IMR-90 (cell line): ENCODE results near the gene PPP1R14B. TPM values are rescaled to one million over a fixed set of nuclear protein-coding genes. Genes with fewer than 3 reads are reported as not detected.

Experiments
- ATAC-seq: fragments of 200-7000 bp; cut with Tn5 transposase; 2 replicates; pipeline ENCODE4 v1.9.1; 2020; ENCODE audit warnings: low read depth, mild to moderate bottlenecking, moderate library complexity
- BruUV-seq: library from RNA; stranded (reverse); fragments of 400-500 nt; replicated peaks from 2 replicates; lab custom pipeline; 2021; lab: Mats Ljungman, UMichigan
- CTCF ChIA-PET: fragments of 300-600 bp; formaldehyde crosslinking; extraction: SDS; loops from one replicate; lab custom pipeline; 2021; ENCODE audit warnings: antibody characterized with exemption; lab: Yijun Ruan, JAX
- POLR2A ChIA-PET: fragments of 300-600 bp; sonication (Branson Sonifier 250); formaldehyde crosslinking; loops from one replicate; lab custom pipeline; 2022; ENCODE audit warnings: antibody characterized with exemption; ENCODE audit not compliant: unreplicated experiment; lab: Charles Lee
- DNase-seq: peaks from one replicate; pipeline ENCODE4 v3.0.0; 2013
- H2AFZ ChIP-seq: replicated peaks from 2 replicates; pipeline ENCODE3; 2013; ENCODE audit warnings: low read length, mild to moderate bottlenecking; ENCODE audit not compliant: poor library complexity
- H2AK5ac ChIP-seq: 2 replicates; pipeline ENCODE4 v1.6.1; 2013; ENCODE audit warnings: low read depth, low read length, inconsistent platforms
- H2AK9ac ChIP-seq: replicated peaks from 2 replicates; pipeline ENCODE3; 2013; ENCODE audit warnings: mild to moderate bottlenecking, low read depth, low read length, moderate library complexity; ENCODE audit not compliant: poor library complexity
- H2BK120ac ChIP-seq: 2 replicates; pipeline ENCODE4 v1.6.1; 2013; ENCODE audit warnings: low read depth, low read length, inconsistent platforms
- H2BK15ac ChIP-seq: 3 replicates; pipeline ENCODE4 v1.6.1; 2013; ENCODE audit warnings: low read depth, low read length, inconsistent platforms
- H2BK20ac ChIP-seq: 2 replicates; pipeline ENCODE4 v1.6.1; 2013; ENCODE audit warnings: low read depth, mild to moderate bottlenecking, inconsistent platforms, low read length, moderate library complexity
- H2BK5ac ChIP-seq: 2 replicates; pipeline ENCODE4 v1.6.1; 2013; ENCODE audit warnings: mild to moderate bottlenecking, low read depth, low read length, inconsistent platforms; ENCODE audit not compliant: poor library complexity, severe bottlenecking
- H3K14ac ChIP-seq: replicated peaks from 2 replicates; pipeline ENCODE4 v1.6.1; 2013; ENCODE audit warnings: low read depth, low read length, inconsistent platforms
- H3K18ac ChIP-seq: 2 replicates; pipeline ENCODE4 v1.6.1; 2013; ENCODE audit warnings: low read depth, low read length, control low read depth
- H3K23ac ChIP-seq: 2 replicates; pipeline ENCODE4 v1.6.1; 2013; ENCODE audit warnings: low read depth, low read length, inconsistent platforms
- H3K27ac ChIP-seq: 2 replicates; pipeline ENCODE4 v1.5.1; 2013; ENCODE audit warnings: mild to moderate bottlenecking, control low read depth, low read length; ENCODE audit not compliant: insufficient read depth
- H3K27me3 ChIP-seq: 2 replicates; pipeline ENCODE4 v1.6.1; 2013; ENCODE audit warnings: low read length; ENCODE audit not compliant: control insufficient read depth, insufficient read depth
- H3K36me3 ChIP-seq: 2 replicates; pipeline ENCODE4 v1.6.1; 2013; ENCODE audit warnings: low read length, mixed read lengths; ENCODE audit not compliant: control insufficient read depth, insufficient read depth
- H3K4ac ChIP-seq: 2 replicates; pipeline ENCODE4 v1.6.1; 2013; ENCODE audit warnings: low read depth, low read length, inconsistent platforms
- H3K4me1 ChIP-seq: 2 replicates; pipeline ENCODE4 v1.6.1; 2013; ENCODE audit warnings: low read length, mixed read lengths; ENCODE audit not compliant: control insufficient read depth, insufficient read depth
- H3K4me2 ChIP-seq: 2 replicates; pipeline ENCODE4 v1.6.1; 2013; ENCODE audit warnings: low read depth, mild to moderate bottlenecking, control low read depth, low read length, moderate library complexity
- H3K4me3 ChIP-seq: 2 replicates; pipeline ENCODE4 v1.5.1; 2013; ENCODE audit warnings: low read depth, mild to moderate bottlenecking, control low read depth, low read length, moderate library complexity; ENCODE audit not compliant: insufficient read depth
- H3K56ac ChIP-seq: 2 replicates; pipeline ENCODE4 v1.6.1; 2013; ENCODE audit warnings: low read length, inconsistent platforms; ENCODE audit not compliant: insufficient read depth; ENCODE audit errors: extremely low read depth
- H3K79me1 ChIP-seq, 2 experiments: 2 replicates each; pipeline ENCODE4 v1.6.1; 2013; ENCODE audit warnings: low read length in 2 of 2, inconsistent platforms in 1 of 2, low read depth in 1 of 2
- H3K9ac ChIP-seq: 2 replicates; pipeline ENCODE4 v1.6.1; 2013; ENCODE audit warnings: low read depth, low read length, control low read depth
- H3K9me1 ChIP-seq: 2 replicates; pipeline ENCODE4 v1.6.1; 2013; ENCODE audit warnings: low read length, inconsistent platforms; ENCODE audit not compliant: insufficient read depth
- H3K9me3 ChIP-seq: 2 replicates; pipeline ENCODE4 v1.6.1; 2013; ENCODE audit warnings: low read length; ENCODE audit not compliant: control insufficient read depth, insufficient read depth
- H4K20me1 ChIP-seq: 2 replicates; pipeline ENCODE4 v1.6.1; 2013; ENCODE audit warnings: low read length, inconsistent platforms; ENCODE audit not compliant: insufficient read depth
- H4K5ac ChIP-seq: 2 replicates; pipeline ENCODE4 v1.6.1; 2013; ENCODE audit warnings: mild to moderate bottlenecking, low read depth, low read length, control low read depth
- H4K8ac ChIP-seq, 2 experiments: 2 replicates each; pipeline ENCODE4 v1.6.1; 2013; ENCODE audit warnings: low read depth in 2 of 2, low read length in 2 of 2, control low read depth in 1 of 2, inconsistent platforms in 1 of 2
- H4K91ac ChIP-seq: 2 replicates; pipeline ENCODE4 v1.6.1; 2013; ENCODE audit warnings: low read depth, low read length, inconsistent platforms; ENCODE audit not compliant: insufficient read depth
- CEBPB ChIP-seq: IDR thresholded peaks from 2 replicates; pipeline ENCODE4 v1.6.1; 2012; ENCODE audit warnings: low read depth, low read length, improper control_type of control experiment
- FOS ChIP-seq: fragments of 150-350 bp; IDR thresholded peaks from 2 replicates; pipeline ENCODE4 v1.6.1; 2016; ENCODE audit warnings: low read depth, low read length
- MAFK ChIP-seq: IDR thresholded peaks from 2 replicates; pipeline ENCODE4 v1.6.1; 2012; ENCODE audit warnings: low read depth, low read length, improper control_type of control experiment
- MAZ ChIP-seq: IDR thresholded peaks from 2 replicates; pipeline ENCODE4 v1.6.1; 2012; ENCODE audit warnings: low read depth, mild to moderate bottlenecking, low read length, improper control_type of control experiment, moderate library complexity, borderline replicate concordance
- MXI1 ChIP-seq: IDR thresholded peaks from 2 replicates; pipeline ENCODE4 v1.6.1; 2012; ENCODE audit warnings: low read depth, mild to moderate bottlenecking, low read length, moderate library complexity, borderline replicate concordance
- NFE2L2 ChIP-seq: fragments of 150-350 bp; IDR thresholded peaks from 2 replicates; pipeline ENCODE4 v1.6.1; 2016; ENCODE audit warnings: low read depth, mild to moderate bottlenecking, low read length
- RFX5 ChIP-seq: IDR thresholded peaks from 2 replicates; pipeline ENCODE4 v1.8.0; 2012; ENCODE audit warnings: low read depth, mild to moderate bottlenecking, low read length, moderate library complexity
- SMC3 ChIP-seq: fragments of 150-350 bp; IDR thresholded peaks from 2 replicates; pipeline ENCODE4 v1.6.1; 2016; ENCODE audit warnings: low read depth, mild to moderate bottlenecking, antibody characterized with exemption, low read length, moderate library complexity
- WGBS, 2 experiments: methylation state at CpG; one replicate each; pipeline versions ENCODE4 v1.1.5 to v1.1.7; 2013; ENCODE audit warnings: missing lambda C conversion rate in 2 of 2; ENCODE audit not compliant: insufficient read length in 1 of 2; ENCODE audit errors: extremely low coverage in 2 of 2; 5-methylcytosine and 5-hydroxymethylcytosine counted together
- dilution Hi-C: fragments of 300-500 bp; cut with HindIII; formaldehyde crosslinking; loops from one replicate; pipeline ENCODE4 v1.14.3; 2018; ENCODE audit warnings: low sequenced_read_pairs; ENCODE audit not compliant: unreplicated experiment
- in situ Hi-C: fragments of 300-500 bp; cut with MboI; formaldehyde crosslinking; loops from 3 replicates; pipeline ENCODE4 v1.14.3; 2019; ENCODE audit warnings: low sequenced_read_pairs, inconsistent platforms, mixed read lengths
- intact Hi-C: fragments of 100-400 bp; cut with micrococcal nuclease; formaldehyde crosslinking; loops from 2 replicates; pipeline ENCODE4 v1.10.0; 2022
- polyA plus RNA-seq, 3 experiments: library from polyadenylated mRNA; depleted of rRNA; stranded (reverse); fragments of >200 nt; gene quantifications; 2 replicates each; pipeline ENCODE4 v1.2.3, GENCODE V29; 2012; ENCODE audit warnings: low replicate concordance in 1 of 3
- total RNA-seq: library from RNA; depleted of rRNA; stranded (reverse); fragments of >200 nt; gene quantifications from 2 replicates; pipeline ENCODE4 v1.2.3, GENCODE V29; 2012
- TF ChIP-seq, protein P1 (sequence below): fragments of 150-350 bp; IDR thresholded peaks from 2 replicates; pipeline ENCODE4 v1.6.1; 2017; ENCODE audit warnings: mild to moderate bottlenecking, antibody characterized with exemption, low read length, low read depth
- TF ChIP-seq, protein P2 (sequence below): fragments of 150-350 bp; IDR thresholded peaks from 2 replicates; pipeline ENCODE4 v1.6.1; 2016; ENCODE audit warnings: low read depth, mild to moderate bottlenecking, low read length, moderate library complexity, borderline replicate concordance

The PPP1R14B gene
- total and polyA plus RNA-seq, 2 of the 4 experiments (the other 2 are of a cell fraction): 176 to 257 TPM

- no peak for TF ChIP-seq FOS
- TF ChIP-seq MAZ: peak; percentile 55; the same call in 1 of the 2 replicates
Observed at GRCh38 chr11:64251016-64251752, 4.4 kb upstream of the PPP1R14B start, which contains the start of gene PLCB3 (continued).

GRCh38 chr11:64250415-64251015 lies 3.8 kb upstream of the PPP1R14B start:
- Histone ChIP-seq H3K4me3 (peak overlapping the region; percentile 98), H2BK120ac (peak overlapping the region; percentile 30; the same call in 1 of the 2 replicates), H3K18ac (no peak overlapping the region), H3K9me1 (no peaks in the 10 kb centered on the region), H3K4ac (peak overlapping the region; percentile 48; the same call in 1 of the 2 replicates), H4K91ac (peak overlapping the region; percentile 34; the same call in 1 of the 2 replicates), H4K5ac (no peak overlapping the region), H4K8ac (peak overlapping the region; percentile 23 to 36; a peak in 2 of 4 replicates), H3K56ac (no peak overlapping the region), H3K27me3 (no peaks in the 10 kb centered on the region), H3K23ac (peak overlapping the region; percentile 48; the same call in 1 of the 2 replicates), H3K36me3 (peaks cover 9% of the 10 kb centered on the region), H2AK5ac (0 out of 2 replicates have a peak overlapping the region, but pooled peaks have one; percentile 31), H3K4me2 (peak overlapping the region; percentile 98), H3K4me1 (peaks cover 10% of the 10 kb centered on the region), H2BK20ac (no peak overlapping the region), H3K79me1 (peaks cover 8 to 47% of the 10 kb centered on the region in 2 experiments), H4K20me1 (peaks cover 10% of the 10 kb centered on the region), H3K14ac (0 out of 2 replicates have a peak overlapping the region, but pooled peaks have one; percentile 29), H3K9ac (no peak overlapping the region), H2AK9ac (peak overlapping the region; percentile 60), H3K9me3 (no peaks in the 10 kb centered on the region), H2BK5ac (no peak overlapping the region), H2AFZ (peak overlapping the region; percentile 99), H3K27ac (no peak overlapping the region), H2BK15ac (no peak overlapping the region)
- BruUV-seq: no TSS peak
- CTCF ChIA-PET: interaction anchor here (0.6 to 1.7 kb wide), 2 partner anchors 51 to 69 kb away, joined by 3 read pairs; no protein-coding TSS in a partner anchor
- DNase-seq: no peak
- POLR2A ChIA-PET: no interaction called here
- WGBS, 2 experiments: 0% methylated on average over 4 of the region's 13 CpGs; no CpG with 5 or more reads in 1 of the 2 experiments
- dilution Hi-C loops (no loop called here), intact Hi-C loops (loop anchor here (1.0 kb wide), 1 partner anchor 51 kb away; no protein-coding TSS in a partner anchor), in situ Hi-C loops (no loop called here)
- no peak; the same call in 1 of the 2 replicates for ATAC-seq
- TF ChIP-seq MXI1: no peak
- TF ChIP-seq RFX5: no peak
- TF ChIP-seq, protein P1, sequence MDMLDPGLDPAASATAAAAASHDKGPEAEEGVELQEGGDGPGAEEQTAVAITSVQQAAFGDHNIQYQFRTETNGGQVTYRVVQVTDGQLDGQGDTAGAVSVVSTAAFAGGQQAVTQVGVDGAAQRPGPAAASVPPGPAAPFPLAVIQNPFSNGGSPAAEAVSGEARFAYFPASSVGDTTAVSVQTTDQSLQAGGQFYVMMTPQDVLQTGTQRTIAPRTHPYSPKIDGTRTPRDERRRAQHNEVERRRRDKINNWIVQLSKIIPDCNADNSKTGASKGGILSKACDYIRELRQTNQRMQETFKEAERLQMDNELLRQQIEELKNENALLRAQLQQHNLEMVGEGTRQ: no peak
- TF ChIP-seq NFE2L2: no peak
- TF ChIP-seq MAFK: no peak
- TF ChIP-seq, protein P2, sequence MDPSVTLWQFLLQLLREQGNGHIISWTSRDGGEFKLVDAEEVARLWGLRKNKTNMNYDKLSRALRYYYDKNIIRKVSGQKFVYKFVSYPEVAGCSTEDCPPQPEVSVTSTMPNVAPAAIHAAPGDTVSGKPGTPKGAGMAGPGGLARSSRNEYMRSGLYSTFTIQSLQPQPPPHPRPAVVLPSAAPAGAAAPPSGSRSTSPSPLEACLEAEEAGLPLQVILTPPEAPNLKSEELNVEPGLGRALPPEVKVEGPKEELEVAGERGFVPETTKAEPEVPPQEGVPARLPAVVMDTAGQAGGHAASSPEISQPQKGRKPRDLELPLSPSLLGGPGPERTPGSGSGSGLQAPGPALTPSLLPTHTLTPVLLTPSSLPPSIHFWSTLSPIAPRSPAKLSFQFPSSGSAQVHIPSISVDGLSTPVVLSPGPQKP: no peak
- no peak for TF ChIP-seq SMC3
- TF ChIP-seq CEBPB: no peak
